Measurements from ENCODE around the gene SLC38A5. TPM values are rescaled to one million over a fixed set of nuclear protein-coding genes. Genes with fewer than 3 reads are reported as not detected.

Gene SLC38A5
- total and polyA plus RNA-seq, 8 donors, result 21.2 to 70.7 (median 38.6) TPM

GRCh38 chrX:48471504-48471903 is 1.4 kb upstream of the SLC38A5 start:
- H3K36me3 ChIP-seq, result no peaks in the 10 kb centered on the region
- intact Hi-C loops (cut with DNase I), result no loop called here
- no peak overlapping the region for H3K27ac ChIP-seq
- no peaks in the 10 kb centered on the region for H3K4me1 ChIP-seq
- H3K27me3 ChIP-seq, result no peaks in the 10 kb centered on the region
- ATAC-seq, result no peak
- TF ChIP-seq CTCF (IDR thresholded peaks at IDR 0.05), result no peak
- H3K9me3 ChIP-seq, result no peaks in the 10 kb centered on the region
- H3K4me3 ChIP-seq, result no peak overlapping the region
- DNase-seq, result no peak

GRCh38 chrX:48470833-48471118 is 716 bp upstream of the SLC38A5 start:
- Histone ChIP-seq H3K36me3 (no peaks in the 10 kb centered on the region), H3K4me3 (no peak overlapping the region), H3K27ac (no peak overlapping the region), H3K9me3 (no peaks in the 10 kb centered on the region), H3K27me3 (no peaks in the 10 kb centered on the region), H3K4me1 (no peaks in the 10 kb centered on the region)
- TF ChIP-seq CTCF (IDR thresholded peaks at IDR 0.05), result no peak
- intact Hi-C loops (cut with DNase I), result no loop called here
- ATAC-seq (no peak), DNase-seq (no peak)

GRCh38 chrX:48468693-48469691 is 1.1 kb downstream of the SLC38A5 start:
- no peak for TF ChIP-seq CTCF (IDR thresholded peaks at IDR 0.05)
- H3K9me3 ChIP-seq, result no peaks in the 10 kb centered on the region
- no peaks in the 10 kb centered on the region for H3K27me3 ChIP-seq
- H3K36me3 ChIP-seq, result no peaks in the 10 kb centered on the region
- intact Hi-C loops (cut with DNase I), result no loop called here
- peak overlapping the region; percentile 9 to 35 for H3K4me3 ChIP-seq
- no peaks in the 10 kb centered on the region for H3K4me1 ChIP-seq
- H3K27ac ChIP-seq, result no peak overlapping the region
- peak in 1 of 4 donors; percentile 33 for DNase-seq
- no peak for ATAC-seq

GRCh38 chrX:48468247-48468671 is 1.8 kb downstream of the SLC38A5 start:
- no peaks in the 10 kb centered on the region for H3K27me3 ChIP-seq
- H3K9me3 ChIP-seq, result no peaks in the 10 kb centered on the region
- no peak overlapping the region for H3K27ac ChIP-seq
- H3K4me3 ChIP-seq, result peak overlapping the region; percentile 9 to 35
- DNase-seq, result peak in 1 of 4 donors; percentile 79
- peak; percentile 42 for ATAC-seq
- TF ChIP-seq CTCF (IDR thresholded peaks at IDR 0.05), result no peak
- H3K36me3 ChIP-seq, result no peaks in the 10 kb centered on the region
- intact Hi-C loops (cut with DNase I), result no loop called here
- H3K4me1 ChIP-seq, result no peaks in the 10 kb centered on the region

GRCh38 chrX:48467281-48467761 is 2.7 kb downstream of the SLC38A5 start:
- DNase-seq, result peak in 2 of 4 donors; percentile 79 to 91
- intact Hi-C loops (cut with DNase I), result no loop called here
- Histone ChIP-seq H3K36me3 (no peaks in the 10 kb centered on the region), H3K27me3 (no peaks in the 10 kb centered on the region), H3K27ac (no peak overlapping the region), H3K9me3 (no peaks in the 10 kb centered on the region), H3K4me1 (no peaks in the 10 kb centered on the region), H3K4me3 (peak overlapping the region in 1 of 2 donors; percentile 35)
- no peak for TF ChIP-seq CTCF (IDR thresholded peaks at IDR 0.05)
- ATAC-seq, result peak; percentile 32
